Endometrial microvascular endothelial cells (primary cell): Measurements from ENCODE around the gene CHAF1A. TPM values are rescaled to one million over a fixed set of nuclear protein-coding genes. Genes with fewer than 3 reads are reported as not detected.

Source experiments
- in situ Hi-C: cut with HindIII; loops from 2 replicates; pipeline ENCODE4 v1.10.0; 2017; ENCODE audit warnings: low sequenced_read_pairs, low pct_unique_long_range_greater_than_20kb; ENCODE audit errors: inconsistent ontology term
- total RNA-seq: library from RNA; depleted of rRNA; stranded (reverse); fragments of >200 nt; gene quantifications from one replicate; pipeline ENCODE4 v1.2.3, GENCODE V29; 2015; ENCODE audit errors: inconsistent ontology term

CHAF1A gene
- total RNA-seq, 1 donor from 2014 or later, result 21.3 TPM

DNA sequence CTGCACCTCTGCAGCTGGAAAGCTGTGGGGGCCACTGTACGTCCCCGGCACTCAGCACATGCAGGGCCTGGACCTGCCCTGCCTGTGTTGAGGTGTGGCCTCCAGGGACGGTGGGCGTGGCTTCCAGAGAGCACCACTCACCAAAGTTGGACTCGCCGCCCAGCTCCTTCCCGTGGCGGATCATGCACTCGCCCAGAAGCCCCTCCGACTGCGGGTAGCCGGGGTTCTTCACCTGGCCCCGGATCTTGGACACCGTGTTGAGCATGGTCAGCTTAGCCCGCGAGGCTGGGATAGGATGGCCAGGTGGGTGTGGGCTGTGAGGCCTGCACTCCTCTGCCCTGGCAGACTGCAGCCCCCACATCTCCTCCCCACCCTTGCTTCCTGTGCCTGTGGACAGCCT, 37.1 kb upstream of the CHAF1A start:
- in situ Hi-C loops, result no loop called here

DNA sequence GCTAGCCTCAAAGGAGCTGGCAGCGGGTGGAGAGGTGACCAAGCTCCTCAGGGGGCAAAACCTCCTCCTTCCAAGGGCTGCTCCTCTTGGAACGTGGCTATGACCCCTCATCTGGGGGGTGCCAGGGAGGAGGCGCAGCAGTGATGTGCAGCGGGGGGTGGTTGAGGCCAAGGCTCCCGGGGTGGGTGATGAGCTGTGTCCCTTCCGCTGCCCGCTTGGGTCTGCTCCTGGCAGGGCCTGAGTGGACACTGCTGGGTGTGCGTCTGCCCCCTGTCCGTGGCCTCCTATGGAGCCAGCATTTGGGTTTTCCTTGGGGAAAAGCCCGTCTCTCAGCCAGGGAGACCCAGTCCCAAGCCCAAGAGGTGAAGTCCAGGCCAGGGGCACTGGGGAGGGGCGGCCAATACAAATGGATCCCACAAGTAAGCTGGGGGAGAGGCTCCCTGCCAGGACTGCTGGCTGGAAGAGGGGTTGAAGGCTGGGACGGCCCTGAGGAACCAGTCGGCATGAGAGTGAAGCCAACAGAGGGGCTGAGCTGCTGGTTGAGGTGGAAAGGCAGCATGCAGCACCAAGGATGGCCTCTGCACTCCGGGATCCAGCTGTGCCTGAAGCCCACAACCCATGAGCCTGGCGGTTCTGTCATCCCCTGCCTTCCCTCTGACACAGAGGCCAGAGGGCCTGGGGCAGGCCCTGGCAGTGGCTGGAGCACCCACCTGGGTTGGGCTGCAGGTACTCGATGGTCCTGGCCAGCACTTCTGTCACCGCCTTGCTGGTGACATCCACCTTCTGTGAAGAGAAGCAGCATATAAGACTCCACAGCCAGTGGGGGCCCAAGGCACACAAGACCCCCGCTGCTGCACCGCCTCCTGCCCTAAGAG, 36.4 kb upstream of the CHAF1A start:
- in situ Hi-C loops, result no loop called here

DNA sequence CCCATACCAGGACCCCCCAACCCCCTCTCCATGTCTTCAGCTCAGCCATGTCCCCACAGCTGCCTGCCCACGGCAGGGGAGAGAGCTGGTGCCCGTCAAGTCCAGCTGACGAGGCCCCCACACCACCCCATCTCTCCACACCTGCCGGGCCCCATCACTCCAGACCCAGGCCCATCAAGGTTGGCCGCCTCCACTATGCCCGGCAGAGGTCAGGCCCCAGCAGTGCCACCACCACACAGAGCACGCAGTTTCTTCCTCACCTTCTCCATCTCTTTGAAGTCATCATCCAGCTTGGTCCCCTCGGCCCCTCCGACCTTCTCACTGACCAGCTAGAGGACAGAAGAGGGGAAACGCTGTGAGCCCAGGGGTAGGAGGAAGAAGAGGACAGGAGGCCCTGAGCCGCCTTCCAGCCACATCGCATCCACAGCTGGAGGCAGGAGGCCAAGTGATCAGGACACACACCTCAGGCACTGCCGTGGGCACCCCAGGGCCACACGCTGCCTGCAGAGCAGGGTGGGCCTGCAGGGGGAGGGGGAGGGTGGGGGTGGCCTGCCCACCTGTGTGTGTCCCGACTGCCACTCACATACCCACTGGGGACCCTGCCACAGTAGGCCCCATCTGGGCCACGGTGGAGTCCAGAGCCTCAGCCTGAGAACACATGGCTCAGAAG, 35.6 kb upstream of the CHAF1A start:
- in situ Hi-C loops, result no loop called here

DNA sequence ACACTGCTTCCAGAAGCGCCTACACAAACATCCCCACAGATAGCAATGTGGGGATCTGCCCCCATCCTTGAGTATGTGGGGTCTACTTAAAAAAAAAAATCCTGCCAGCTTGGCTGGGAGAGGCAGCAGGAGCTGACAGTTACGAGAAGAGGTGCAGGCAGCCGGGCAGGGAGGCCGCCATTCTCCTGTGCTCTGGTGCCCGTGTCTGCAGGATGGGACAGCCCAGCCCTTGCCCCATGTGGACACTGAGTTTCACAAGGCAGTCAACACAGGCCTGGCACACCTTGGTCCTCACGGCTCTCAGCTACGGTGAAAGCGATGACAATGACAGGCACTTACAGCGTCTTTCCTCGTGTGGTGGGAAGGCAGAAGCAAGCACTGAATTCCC, 35.1 kb upstream of the CHAF1A start:
- in situ Hi-C loops, result no loop called here

DNA sequence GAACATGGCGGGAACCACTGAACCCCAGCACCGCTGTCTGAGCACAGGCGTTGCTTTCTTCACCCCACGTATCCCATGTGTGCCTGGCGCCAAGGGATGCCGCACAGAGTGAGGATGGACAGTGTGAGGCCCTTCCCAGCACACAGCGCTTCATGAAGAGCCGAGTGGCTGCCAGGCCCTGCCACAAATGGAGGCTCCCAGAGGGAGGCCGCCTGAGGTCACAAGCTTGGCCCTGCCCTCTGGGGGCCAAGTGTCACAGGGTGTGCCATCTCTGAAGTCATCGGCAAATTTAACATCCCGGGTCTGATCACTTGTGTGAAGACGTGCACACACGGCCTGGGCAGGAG, 34.7 kb upstream of the CHAF1A start:
- in situ Hi-C loops, result no loop called here

DNA sequence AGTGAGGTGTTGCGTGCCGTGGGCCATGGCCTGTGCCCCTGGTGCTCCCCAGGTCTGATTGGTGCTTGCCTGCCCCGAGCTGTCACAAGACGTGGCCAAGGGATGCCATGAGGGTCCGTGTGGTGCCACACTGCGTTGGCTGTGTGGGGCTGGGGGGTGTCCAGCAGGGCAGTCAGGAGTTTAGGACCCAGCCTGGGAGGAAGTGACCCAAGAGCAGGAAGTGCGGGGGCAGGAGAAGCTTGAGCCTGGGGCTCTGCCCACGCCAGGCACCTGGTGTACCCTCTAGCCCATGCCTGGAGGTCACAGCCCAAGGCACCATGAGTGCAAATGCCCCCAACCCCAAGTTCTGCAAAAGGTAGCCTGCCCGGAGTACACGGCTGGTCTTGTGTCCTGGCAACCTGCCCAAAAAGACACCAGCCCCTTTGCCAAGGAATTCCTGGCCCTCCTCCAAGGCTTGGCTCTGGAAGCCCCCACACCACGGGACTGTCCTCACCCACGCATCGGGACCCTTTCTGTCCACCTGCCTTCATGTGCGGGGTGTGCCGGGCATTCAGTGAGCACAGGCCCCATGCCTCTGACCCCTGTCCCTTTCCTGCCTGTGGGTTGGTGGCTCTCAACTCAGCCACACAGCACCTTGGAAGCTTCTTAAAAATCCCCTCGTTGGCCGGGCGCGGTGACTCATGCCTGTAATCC, 34.2 kb upstream of the CHAF1A start:
- in situ Hi-C loops, result no loop called here

DNA sequence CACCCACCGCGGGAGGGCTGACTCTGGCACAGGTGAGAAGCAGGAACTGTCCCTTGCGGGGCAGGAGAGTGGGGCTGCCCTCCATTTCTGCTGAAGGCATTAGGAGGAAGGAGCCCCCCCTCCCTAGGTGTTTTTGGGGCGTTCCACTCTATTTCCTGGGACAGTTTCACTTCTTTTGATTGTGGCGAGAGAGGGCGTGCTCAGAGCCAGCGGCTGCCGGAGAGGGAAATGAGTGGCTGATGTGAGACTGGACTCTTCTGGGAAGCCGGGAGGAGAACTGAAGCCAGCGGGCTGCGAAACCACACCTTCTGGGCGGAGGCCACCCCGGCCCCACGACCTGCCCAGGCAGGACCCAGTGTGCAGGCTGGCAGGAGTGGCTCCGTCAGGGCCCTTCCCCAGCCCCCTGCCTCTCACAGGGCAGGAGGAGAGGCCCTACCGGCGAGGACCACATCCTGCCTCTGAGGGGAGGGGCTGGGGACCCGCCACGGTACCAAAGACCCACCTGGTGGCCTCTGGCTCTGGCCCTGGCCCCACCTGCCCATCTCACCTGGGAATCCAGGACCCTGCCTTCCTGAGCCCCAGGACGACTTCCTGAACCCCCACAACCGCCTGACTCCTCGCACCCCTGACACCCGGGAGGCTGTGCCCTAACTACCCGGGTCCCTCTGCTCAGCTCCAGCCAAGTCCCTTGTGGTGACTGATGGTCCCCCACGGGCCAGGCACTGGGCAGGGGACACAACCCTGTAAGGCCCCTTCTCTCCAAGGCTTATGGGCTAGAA, 33.1 kb upstream of the CHAF1A start:
- in situ Hi-C loops, result no loop called here

DNA sequence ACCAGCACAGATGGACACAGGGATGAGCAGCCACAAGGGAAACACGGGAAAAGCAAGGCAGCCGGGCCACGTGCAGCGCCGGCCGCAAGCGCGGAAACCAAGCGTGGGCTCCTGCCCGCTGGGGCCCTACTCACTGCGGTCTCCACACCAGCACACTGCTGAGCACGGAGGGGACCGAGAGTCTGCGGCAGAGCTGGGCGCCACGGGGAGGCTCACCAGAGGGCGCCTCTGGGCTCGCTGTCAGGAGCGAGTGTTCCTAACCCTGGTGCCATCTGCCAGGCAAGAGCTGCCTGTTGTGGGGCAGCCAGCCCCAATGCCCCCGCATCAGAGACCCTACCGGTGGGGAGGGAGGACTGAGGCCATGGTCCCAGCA, 32.6 kb upstream of the CHAF1A start:
- in situ Hi-C loops, result no loop called here

DNA sequence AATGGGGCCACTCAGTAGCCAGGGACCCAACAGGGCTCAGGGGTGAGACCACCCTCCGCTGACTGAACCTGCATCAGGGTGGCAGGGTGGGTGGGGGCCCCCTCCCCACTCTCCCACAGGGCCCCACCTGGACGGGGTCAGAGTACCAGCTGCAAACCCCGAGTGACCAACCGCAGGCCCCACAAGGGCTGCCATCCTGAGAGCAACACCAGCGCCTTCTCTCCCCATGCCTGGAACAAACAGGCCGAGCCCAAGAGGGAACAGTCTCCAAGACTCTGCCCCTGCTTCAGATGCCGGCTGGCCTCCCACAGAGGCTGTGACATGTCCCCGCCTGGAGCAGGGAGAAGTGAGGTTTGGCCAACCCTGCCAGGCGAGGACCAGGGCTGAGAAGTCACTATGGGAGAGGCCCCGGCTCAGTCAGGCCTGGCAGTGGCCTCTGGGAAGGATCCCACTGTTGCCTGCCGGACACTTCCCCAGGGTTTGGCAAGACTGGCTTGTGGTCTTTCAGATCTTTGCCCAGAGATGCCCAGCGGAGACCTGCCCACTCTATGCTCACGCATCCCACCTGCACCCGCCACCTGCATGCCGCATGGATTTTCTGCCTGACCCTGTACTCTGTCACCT, 31.9 kb upstream of the CHAF1A start:
- in situ Hi-C loops, result no loop called here

DNA sequence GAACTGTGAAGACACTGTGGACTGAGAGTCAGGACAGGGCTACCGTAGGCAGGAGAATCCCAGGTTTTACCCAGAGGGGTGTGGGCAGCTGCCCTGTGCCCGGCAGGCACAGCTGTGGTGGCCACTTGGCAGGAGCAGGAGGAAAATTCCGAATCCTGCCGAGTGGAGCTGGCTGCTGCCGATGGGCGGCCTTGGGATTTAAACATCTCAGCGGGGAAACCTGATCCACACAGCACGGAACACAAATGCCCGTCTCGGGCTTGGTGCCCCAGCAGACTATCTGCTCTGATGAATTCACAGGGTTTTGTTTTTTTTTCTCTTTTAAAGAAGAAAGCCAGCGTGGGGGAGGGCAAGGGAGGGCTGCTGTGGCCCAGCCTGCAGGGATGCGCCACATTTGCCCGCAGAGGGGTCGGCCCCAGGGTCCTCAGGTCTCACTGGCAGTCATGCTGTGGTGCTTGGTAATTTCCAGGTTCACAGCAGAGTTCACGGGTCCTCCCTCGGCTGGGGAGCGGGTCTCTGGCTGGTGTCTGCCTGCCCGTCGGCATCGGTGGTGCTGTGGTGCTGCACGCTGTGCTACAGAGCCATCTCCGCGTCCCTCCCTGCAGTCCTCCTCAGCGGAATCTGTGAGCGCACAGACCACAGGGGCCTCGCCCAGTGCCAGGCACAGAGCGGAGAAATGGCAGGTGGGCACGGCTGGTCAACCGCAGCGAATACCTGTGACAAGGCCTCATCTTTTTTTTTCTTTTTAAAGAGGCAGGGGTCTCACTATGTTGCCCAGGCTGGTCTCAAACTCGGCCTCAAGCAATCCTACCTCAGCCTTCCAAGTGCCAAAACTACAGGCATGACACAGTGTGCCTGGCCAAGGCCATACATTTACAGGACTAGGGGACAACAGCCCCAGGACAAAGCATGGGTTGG, 30.9 kb upstream of the CHAF1A start:
- in situ Hi-C loops, result no loop called here

DNA sequence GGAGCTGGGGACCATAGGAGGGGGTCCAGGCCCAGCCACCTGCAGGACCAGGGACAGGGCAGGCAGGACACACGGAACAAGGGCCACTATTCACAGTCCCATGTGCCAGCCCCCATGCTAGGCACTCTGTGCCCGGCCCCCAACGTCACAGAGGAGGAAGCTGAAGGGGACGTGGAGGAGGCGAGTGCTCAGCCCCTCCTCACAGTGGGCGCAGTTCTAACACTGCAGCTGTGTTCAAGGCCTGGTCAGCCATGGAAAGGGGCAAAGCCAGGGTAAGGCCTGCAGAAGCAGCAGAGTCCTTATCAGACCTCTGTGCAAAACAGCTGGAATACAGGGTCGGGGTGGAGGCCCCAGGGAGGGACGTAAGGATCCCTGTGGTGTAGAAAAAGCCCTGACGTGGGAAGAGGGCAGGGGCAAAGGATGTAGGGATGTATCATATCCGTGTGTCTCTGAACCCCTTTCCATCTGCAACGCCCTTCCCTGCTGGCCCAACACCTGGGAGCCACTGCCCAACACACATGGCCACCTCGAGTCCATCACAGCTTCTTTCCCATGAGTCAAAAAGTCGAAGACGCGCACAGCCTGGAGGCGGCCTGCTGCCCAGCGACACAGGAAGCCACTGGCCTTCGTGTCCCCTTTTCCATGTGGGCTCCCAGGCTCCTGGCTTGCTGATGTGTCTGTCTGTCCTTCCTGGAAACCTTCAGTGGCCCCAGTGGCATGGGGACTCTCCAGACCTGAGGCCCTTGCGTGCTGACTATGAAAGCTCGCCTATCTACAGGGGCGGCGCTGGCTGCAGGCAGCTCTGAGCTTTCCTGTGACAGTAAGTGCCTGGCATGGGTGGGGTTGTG, 30.1 kb upstream of the CHAF1A start:
- in situ Hi-C loops, result no loop called here

DNA sequence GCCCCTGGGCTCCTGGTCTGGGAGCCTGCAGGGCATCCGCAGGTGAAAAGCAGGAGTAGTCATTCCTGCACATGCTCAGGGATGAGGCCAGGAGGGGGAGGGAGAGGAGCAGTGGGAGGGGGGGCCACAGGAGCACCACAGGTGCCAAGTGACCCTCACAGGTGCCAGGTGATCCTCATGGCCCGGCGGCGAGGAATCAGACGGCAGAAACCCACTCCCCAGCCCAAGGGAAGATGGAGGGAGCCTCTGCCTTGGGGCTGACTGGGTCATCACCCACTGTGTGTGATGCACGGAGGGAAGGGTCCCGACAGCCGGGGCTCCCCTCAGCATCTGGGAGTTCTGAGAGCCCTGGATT, 29.4 kb upstream of the CHAF1A start:
- in situ Hi-C loops, result no loop called here

DNA sequence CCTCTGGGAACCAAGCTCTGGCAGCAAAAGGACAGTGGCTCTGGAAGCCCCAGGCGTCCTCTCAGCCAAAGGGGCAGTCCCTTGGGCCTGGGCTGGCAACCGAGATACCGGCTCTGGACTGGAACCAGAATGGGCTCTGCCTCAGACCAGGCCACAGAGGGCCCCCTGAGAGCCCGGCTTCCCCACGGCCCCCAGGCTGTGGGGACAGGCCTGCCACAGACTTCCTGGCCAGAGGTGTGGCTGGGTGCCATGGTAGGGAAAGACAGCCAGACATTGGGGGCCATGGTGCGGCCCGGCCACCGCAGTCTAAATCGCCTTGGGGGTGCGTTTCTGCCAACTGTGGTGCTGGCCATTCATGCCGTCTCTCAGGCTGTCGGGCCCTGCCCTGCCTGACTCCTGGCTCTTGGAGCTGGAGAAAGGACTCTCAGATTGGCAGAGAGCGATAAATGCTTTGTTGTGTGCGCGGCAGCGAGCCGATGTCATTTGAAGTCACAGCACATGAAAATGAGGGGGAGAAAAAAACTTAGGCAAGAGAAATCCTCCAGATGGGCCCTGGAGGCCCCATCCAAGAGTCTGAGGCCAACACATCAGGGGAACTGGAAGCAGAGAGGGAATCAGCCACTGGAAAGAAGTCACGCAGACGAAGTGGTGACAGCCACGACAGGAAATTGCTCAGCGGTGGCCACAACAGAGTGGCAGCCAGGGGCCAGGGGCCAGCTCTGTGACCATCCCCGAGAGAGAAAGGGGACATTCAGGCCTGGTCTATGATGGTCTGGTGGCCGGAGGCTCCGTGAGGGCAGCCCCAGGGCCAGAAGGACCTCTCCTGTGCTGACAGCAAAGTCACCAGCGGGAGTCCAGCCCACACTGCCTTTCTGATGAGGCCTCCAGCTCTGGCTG, 28.6 kb upstream of the CHAF1A start:
- in situ Hi-C loops, result no loop called here

DNA sequence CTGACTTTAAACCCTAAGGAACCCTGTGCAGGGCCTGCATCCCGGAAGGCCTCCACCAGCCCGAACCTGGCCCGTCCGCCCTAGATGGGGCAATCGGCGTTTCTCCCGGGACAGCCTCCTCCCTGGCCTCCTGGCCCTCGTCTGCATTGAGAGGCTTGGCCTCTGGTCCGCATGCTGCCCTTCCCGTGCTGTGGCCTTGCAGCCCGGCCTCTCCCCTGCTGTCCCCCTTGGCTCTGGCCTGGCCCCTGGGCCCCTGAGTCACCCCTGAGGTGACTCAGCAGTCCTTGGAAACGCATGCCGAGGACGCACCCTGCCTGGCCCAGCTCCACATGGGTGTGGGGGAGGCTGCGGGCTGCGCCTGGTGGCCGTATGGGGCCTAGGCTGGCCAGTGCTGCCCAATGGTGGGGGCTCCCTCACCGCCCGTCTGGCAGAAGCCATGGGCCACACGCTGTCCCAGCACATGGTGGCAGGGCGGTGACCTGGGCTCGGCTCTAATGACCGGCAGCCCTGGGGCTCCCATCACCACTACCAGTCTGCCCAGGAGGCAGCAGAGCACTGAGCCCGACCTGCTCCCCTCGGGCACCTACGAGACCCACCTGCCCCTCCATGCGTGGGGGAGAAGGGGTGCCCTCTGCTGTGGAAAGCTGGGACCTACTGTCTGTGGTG, 27.8 kb upstream of the CHAF1A start:
- in situ Hi-C loops, result no loop called here

DNA sequence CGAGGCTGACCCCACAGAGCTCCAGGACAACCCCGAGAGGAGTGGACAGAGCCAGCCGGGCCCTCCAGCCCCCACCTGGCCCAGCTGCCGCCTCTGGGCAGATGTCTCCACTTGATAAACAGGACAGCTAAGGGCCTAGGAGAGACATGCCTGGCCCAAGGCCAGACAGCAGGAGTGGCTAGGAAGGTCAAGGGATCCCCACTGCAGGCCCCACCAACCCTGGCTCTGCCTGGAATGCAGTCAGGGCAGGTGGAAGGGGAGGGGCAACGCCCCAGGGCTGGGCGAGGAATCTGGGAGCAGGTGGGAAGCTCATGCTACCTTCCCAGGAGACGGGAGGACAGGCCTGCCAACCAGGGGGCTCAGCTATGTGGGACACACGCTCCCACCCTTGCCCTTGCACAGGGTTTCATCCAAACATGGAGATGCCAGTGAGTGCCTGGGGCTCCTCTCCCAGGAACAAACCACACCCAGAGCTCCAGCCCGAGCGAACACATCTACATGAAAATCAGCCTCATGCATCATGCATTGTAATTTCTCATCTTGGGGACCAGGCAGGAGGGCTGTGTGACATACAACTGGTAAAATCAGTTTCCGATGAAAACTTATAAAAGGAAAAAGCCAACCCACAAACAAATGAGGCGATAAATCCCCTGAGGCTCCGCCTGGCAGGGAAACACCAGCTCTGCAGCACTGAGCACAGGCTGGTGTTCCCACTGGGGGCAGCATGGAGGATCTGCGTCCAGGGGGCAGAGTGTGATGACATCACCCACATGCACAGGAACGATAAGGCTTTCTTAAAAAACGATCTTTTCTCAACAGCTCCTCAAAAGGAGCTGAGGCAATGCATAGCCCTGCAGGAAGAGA, 27.0 kb upstream of the CHAF1A start:
- in situ Hi-C loops, result no loop called here
